DOHH2 (cell line): Measurements from ENCODE around the gene RNF123.
"Not testable (repeated sequence)": the region's sequence is repeated elsewhere in the genome, so short reads cannot be mapped to it uniquely, and the experiment has no call there.

Experiments
- H3F3A ChIP-seq: fragments of 200-600 bp; sonication (generic), shearing (Covaris generic); 2 replicates; pipeline ENCODE4 v1.6.0; 2016; ENCODE audit warnings: antibody characterized with exemption, mild to moderate bottlenecking; ENCODE audit not compliant: control insufficient read depth, insufficient read depth
- H3K27ac ChIP-seq: fragments of 200-600 bp; sonication (generic); 2 replicates; pipeline ENCODE4 v1.5.1; 2014; ENCODE audit warnings: low read depth, mild to moderate bottlenecking, low read length, moderate library complexity
- H3K27me3 ChIP-seq: fragments of 200-600 bp; sonication (generic); 2 replicates; pipeline ENCODE4 v1.6.1; 2014; ENCODE audit warnings: mild to moderate bottlenecking, low read length, mixed read lengths; ENCODE audit not compliant: control insufficient read depth
- H3K36me3 ChIP-seq: fragments of 200-600 bp; sonication (generic); 2 replicates; pipeline ENCODE4 v1.6.1; 2014; ENCODE audit warnings: mild to moderate bottlenecking, low read length, moderate library complexity, mixed read lengths; ENCODE audit not compliant: control insufficient read depth
- H3K4me1 ChIP-seq: fragments of 200-600 bp; sonication (generic); 2 replicates; pipeline ENCODE4 v1.6.1; 2014; ENCODE audit warnings: mild to moderate bottlenecking, low read length, mixed read lengths; ENCODE audit not compliant: control insufficient read depth
- H3K4me2 ChIP-seq: fragments of 200-600 bp; sonication (generic); 2 replicates; pipeline ENCODE4 v1.6.0; 2014; ENCODE audit warnings: mild to moderate bottlenecking, low read length, moderate library complexity
- H3K4me3 ChIP-seq: fragments of 200-600 bp; sonication (generic); 2 replicates; pipeline ENCODE4 v1.5.1; 2014; ENCODE audit warnings: mild to moderate bottlenecking, low read length, mixed read lengths
- H3K79me2 ChIP-seq: fragments of 200-600 bp; sonication (generic); 2 replicates; pipeline ENCODE4 v1.6.1; 2014; ENCODE audit warnings: mild to moderate bottlenecking, low read length, mixed read lengths; ENCODE audit not compliant: control insufficient read depth
- H3K9me2 ChIP-seq: fragments of 200-600 bp; sonication (generic); replicated peaks from 2 replicates; pipeline ENCODE4 v1.6.1; 2014; ENCODE audit warnings: mild to moderate bottlenecking, low read length, mixed read lengths; ENCODE audit not compliant: control insufficient read depth
- H3K9me3 ChIP-seq: fragments of 200-600 bp; sonication (generic); 2 replicates; pipeline ENCODE4 v1.6.1; 2014; ENCODE audit warnings: antibody characterized with exemption, low read length, mixed read lengths; ENCODE audit not compliant: control insufficient read depth, insufficient read depth
- H4K20me1 ChIP-seq: fragments of 200-600 bp; sonication (generic); 2 replicates; pipeline ENCODE4 v1.6.0; 2014; ENCODE audit warnings: low read depth, mild to moderate bottlenecking, antibody characterized with exemption, low read length, moderate library complexity; ENCODE audit not compliant: control insufficient read depth, insufficient read depth
- EZH2phosphoT487 ChIP-seq: fragments of 200-600 bp; sonication (generic); IDR thresholded peaks from 2 replicates; pipeline ENCODE4 v1.6.1; 2017; ENCODE audit warnings: borderline replicate concordance, mild to moderate bottlenecking, antibody characterized with exemption, low read length, moderate library complexity, mixed read lengths
- TF ChIP-seq, protein P1 (sequence below): fragments of 200-600 bp; sonication (generic); IDR thresholded peaks from one replicate; pipeline ENCODE4 v1.5.1; 2014; ENCODE audit warnings: antibody characterized with exemption, mild to moderate bottlenecking, low read depth, low read length; ENCODE audit not compliant: poor library complexity, severe bottlenecking

RNF123 gene

DNA sequence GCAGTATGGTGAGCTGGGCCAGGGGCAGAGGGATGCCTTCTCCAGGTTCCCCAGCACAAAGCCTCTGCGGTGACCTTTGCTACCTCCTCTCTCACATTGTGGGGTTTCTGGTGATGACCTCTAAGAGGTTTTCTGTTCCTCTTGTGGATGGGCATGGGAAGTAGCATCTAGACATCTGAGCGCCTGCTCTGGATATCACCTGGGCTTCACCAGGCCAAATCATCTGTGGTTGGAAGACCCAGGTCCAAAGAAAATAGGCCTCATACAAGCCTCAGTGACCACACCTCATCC is 8.2 kb upstream of the RNF123 start:
- Histone ChIP-seq H3K36me3 (peaks cover 75% of the 10 kb centered on the region), H3K9me3 (no peaks in the 10 kb centered on the region), H3K27ac (no peak overlapping the region), H4K20me1 (0 out of 2 replicates have a peak, but pooled peaks cover 3% of the 10 kb centered on the region), H3K9me2 (no peaks in the 10 kb centered on the region), H3F3A (no peaks in the 10 kb centered on the region), H3K4me2 (no peak overlapping the region), H3K4me3 (no peak overlapping the region), H3K79me2 (no peaks in the 10 kb centered on the region), H3K27me3 (no peaks in the 10 kb centered on the region), H3K4me1 (no peaks in the 10 kb centered on the region)
- TF ChIP-seq, protein P1, sequence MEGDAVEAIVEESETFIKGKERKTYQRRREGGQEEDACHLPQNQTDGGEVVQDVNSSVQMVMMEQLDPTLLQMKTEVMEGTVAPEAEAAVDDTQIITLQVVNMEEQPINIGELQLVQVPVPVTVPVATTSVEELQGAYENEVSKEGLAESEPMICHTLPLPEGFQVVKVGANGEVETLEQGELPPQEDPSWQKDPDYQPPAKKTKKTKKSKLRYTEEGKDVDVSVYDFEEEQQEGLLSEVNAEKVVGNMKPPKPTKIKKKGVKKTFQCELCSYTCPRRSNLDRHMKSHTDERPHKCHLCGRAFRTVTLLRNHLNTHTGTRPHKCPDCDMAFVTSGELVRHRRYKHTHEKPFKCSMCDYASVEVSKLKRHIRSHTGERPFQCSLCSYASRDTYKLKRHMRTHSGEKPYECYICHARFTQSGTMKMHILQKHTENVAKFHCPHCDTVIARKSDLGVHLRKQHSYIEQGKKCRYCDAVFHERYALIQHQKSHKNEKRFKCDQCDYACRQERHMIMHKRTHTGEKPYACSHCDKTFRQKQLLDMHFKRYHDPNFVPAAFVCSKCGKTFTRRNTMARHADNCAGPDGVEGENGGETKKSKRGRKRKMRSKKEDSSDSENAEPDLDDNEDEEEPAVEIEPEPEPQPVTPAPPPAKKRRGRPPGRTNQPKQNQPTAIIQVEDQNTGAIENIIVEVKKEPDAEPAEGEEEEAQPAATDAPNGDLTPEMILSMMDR, result no peak
- no peak for TF ChIP-seq EZH2phosphoT487

DNA sequence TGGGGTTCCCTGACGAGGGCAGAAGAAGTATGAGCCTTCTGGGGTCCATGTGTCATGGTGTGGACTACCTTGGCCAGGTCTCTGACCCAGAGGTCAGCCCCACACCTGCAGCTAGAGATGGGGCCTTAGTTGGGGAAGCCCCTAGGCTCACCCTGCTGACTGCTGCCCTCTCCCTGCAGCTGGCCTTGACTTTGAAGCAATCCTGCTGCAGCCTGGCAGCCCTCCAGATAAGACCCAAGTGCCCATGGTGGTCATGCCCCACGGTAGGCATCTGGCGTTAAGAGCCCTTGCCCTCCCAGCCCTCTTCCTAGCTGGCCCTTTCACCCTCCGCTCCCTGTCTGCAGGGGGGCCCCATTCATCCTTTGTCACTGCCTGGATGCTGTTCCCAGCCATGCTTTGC is 7.8 kb upstream of the RNF123 start:
- no peak overlapping the region for H3K4me2 ChIP-seq
- H3K79me2 ChIP-seq, result no peaks in the 10 kb centered on the region
- H3K4me3 ChIP-seq, result no peak overlapping the region
- no peaks in the 10 kb centered on the region for H3K27me3 ChIP-seq
- no peaks in the 10 kb centered on the region for H3F3A ChIP-seq
- H4K20me1 ChIP-seq, result 0 out of 2 replicates have a peak, but pooled peaks cover 3% of the 10 kb centered on the region
- H3K27ac ChIP-seq, result no peak overlapping the region
- H3K36me3 ChIP-seq, result peaks cover 71% of the 10 kb centered on the region
- H3K9me3 ChIP-seq, result no peaks in the 10 kb centered on the region
- no peak for TF ChIP-seq EZH2phosphoT487
- TF ChIP-seq, protein P1, result no peak
- no peaks in the 10 kb centered on the region for H3K4me1 ChIP-seq
- no peaks in the 10 kb centered on the region for H3K9me2 ChIP-seq

DNA sequence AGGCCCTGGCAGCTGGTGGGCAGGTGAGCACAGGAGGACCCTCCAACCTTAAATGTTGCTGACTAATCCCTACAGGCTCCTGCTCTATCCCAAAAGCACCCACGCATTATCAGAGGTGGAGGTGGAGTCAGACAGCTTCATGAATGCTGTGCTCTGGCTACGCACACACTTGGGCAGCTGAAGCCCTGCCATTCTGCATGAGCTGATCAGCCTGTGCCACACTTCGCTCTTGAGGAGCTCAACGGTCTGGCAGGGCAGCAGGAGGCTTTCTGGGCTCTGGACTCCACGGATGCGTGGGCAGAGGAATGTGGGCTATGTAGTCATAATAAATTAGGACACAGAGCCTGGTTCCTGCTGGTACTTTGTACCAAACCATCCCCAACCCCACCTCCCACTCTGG is 6.2 kb upstream of the RNF123 start:
- H3K4me1 ChIP-seq, result no peaks in the 10 kb centered on the region
- peaks cover 55% of the 10 kb centered on the region for H3K36me3 ChIP-seq

DNA sequence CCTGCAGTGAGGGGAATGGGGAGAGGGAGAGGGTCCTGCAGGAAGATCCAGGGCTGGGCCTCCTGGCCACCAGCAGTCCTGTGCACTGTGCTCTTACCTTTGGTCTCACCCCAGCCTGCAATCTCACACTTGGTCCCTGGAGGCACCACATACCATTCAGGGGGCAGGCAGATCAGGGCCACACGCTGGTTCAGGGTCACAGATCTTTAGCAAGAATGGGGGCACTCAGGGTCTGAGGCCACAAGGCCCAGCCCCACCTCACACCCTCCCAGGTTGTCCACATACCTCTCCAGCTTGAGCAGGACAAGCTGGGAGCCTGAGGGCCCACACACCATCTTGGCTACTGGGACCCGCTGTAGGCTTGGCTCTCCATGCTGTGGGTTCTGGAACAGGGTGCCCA is 4.9 kb upstream of the RNF123 start:
- H3K4me3 ChIP-seq, H3K27me3 ChIP-seq, H3K9me3 ChIP-seq, H3K9me2 ChIP-seq, H3K4me2 ChIP-seq, H3K27ac ChIP-seq, H3K4me1 ChIP-seq, H3K79me2 ChIP-seq, H3F3A ChIP-seq, H4K20me1 ChIP-seq: not testable (repeated sequence)
- peaks cover 43% of the 10 kb centered on the region for H3K36me3 ChIP-seq

More for the DNA sequence above, 6.2 kb upstream of the RNF123 start:
- H4K20me1 ChIP-seq, result no peaks in the 10 kb centered on the region
- no peaks in the 10 kb centered on the region for H3K27me3 ChIP-seq
- no peaks in the 10 kb centered on the region for H3F3A ChIP-seq
- no peak for TF ChIP-seq EZH2phosphoT487
- TF ChIP-seq, protein P1, result no peak
- H3K4me3 ChIP-seq, result no peak overlapping the region
- no peaks in the 10 kb centered on the region for H3K79me2 ChIP-seq
- no peak overlapping the region for H3K4me2 ChIP-seq
- H3K9me2 ChIP-seq, result no peaks in the 10 kb centered on the region
- no peaks in the 10 kb centered on the region for H3K9me3 ChIP-seq
- H3K27ac ChIP-seq, result no peak overlapping the region

DNA sequence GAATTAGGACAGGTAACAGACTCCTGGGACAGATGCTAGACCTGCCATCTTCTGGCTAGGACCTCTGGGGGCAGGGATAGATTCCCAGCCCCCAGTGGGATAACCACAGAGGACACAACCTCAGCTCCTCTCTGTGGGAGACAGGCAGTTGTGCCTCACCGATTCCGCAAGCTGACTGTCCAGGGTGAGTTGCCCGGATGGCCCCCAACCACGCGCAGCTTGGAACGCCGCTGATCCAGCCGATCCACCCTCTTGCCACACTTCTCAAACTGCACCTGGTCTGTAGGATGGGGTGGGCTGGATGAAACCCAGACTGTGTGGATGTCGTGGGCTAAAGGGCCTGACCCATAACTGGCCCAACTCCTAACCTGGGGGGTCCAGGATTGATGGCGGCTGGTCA is 4.3 kb upstream of the RNF123 start:
- H4K20me1 ChIP-seq, H3K4me2 ChIP-seq, H3K27me3 ChIP-seq, H3K79me2 ChIP-seq, H3K9me2 ChIP-seq, H3K4me1 ChIP-seq, H3K9me3 ChIP-seq, H3K27ac ChIP-seq, H3K4me3 ChIP-seq, H3F3A ChIP-seq: not testable (repeated sequence)
- peaks cover 40% of the 10 kb centered on the region for H3K36me3 ChIP-seq

DNA sequence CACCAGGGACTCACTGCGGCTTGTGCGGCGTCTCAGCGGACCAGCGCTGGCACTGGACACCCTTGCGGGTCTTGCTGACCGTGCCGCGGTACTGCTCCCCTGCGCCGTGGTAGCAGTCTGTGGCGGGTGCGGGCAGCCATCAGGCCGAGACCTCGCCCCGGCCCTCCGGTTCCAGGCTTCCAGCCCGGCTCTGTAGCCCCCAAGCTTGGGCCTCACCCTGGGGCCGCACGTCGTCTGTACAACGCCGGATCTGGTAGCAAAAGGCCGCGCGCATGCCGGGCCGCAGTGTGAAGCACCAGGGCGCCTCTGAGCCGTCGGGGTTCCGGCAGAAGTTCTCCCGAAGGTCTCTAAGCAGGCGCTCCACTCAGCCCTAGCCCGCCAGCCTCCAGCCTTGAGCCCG is 3.5 kb upstream of the RNF123 start:
- Histone ChIP-seq H3K79me2 (peaks cover 15% of the 10 kb centered on the region), H3K36me3 (peaks cover 33% of the 10 kb centered on the region), H3K4me1 (peaks cover 14% of the 10 kb centered on the region)
- H3K4me3 ChIP-seq, H3K9me3 ChIP-seq, H3K9me2 ChIP-seq, H3K4me2 ChIP-seq, H4K20me1 ChIP-seq, H3F3A ChIP-seq, H3K27me3 ChIP-seq, H3K27ac ChIP-seq: not testable (repeated sequence)
